Measurements from ENCODE around the gene PRAMEF1. TPM values are rescaled to one million over a fixed set of nuclear protein-coding genes. Genes with fewer than 3 reads are reported as not detected.

Gene PRAMEF1
- total RNA-seq, 2 donors from 2014 or later = not detected

DNA sequence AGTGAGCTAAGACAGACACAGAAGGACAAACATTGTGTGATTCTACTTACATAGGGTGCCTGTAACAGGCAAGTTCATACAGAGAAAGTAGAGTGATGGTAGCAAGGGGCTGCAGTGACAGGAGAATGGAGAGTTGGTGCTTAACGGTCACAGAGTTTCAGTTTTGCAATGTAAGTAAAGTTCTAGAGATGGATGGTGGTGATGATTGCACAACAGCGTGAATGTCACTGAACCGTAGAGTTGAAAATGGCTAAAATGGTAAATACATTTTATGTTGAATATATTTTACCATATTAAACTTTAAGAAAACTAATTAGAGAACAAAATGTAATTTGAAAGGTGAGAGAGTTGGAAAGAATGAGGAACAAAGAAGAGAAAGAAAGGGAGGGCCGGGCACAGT lies 36.5 kb upstream of the PRAMEF1 start:
- H3K27ac ChIP-seq = no peak overlapping the region
- WGBS = 81% methylated on average over 4 of the region's 4 CpGs
- H3K4me3 ChIP-seq = no peak overlapping the region
- no peak for DNase-seq (ENCODE audit: low spot score)
- intact Hi-C loops (cut with DNase I) = no loop called here
- no peaks in the 10 kb centered on the region for H3K27me3 ChIP-seq (replicated peaks; ENCODE audit: insufficient read depth)
- TF ChIP-seq POLR2AphosphoS5 (IDR thresholded peaks at IDR 0.05) (no peak), POLR2A (IDR thresholded peaks at IDR 0.05) (no peak)
- no peaks in the 10 kb centered on the region for H3K36me3 ChIP-seq
- no peaks in the 10 kb centered on the region for H3K9me3 ChIP-seq
- no peaks in the 10 kb centered on the region for H3K4me1 ChIP-seq (replicated peaks)

DNA sequence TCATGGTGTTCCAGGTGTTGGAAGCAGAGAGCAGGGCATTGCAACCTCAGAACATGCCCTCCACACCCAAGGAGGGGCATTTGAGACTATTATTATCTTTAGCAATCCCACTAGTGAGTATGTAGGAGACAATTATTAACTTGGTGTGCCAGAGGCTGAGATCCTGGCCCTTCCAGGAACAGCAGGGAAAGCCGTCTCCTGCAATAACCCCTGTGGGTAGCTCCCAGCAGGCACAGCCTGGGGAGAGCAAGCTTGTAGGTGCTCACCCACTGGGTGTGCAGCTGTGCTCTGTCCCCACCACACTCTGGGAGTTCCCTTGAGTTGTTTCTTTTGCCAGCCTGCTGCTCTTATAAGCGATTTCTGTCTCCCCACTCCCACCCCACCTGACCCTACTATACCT lies 34.9 kb upstream of the PRAMEF1 start:
- Histone ChIP-seq H3K9me3 (no peaks in the 10 kb centered on the region), H3K36me3 (no peaks in the 10 kb centered on the region), H3K27me3 (replicated peaks; ENCODE audit: insufficient read depth) (no peaks in the 10 kb centered on the region), H3K27ac (no peak overlapping the region), H3K4me3 (no peak overlapping the region), H3K4me1 (replicated peaks) (no peaks in the 10 kb centered on the region)
- DNase-seq (ENCODE audit: low spot score) = no peak
- no peak for TF ChIP-seq POLR2AphosphoS5 (IDR thresholded peaks at IDR 0.05)
- TF ChIP-seq, protein P1, sequence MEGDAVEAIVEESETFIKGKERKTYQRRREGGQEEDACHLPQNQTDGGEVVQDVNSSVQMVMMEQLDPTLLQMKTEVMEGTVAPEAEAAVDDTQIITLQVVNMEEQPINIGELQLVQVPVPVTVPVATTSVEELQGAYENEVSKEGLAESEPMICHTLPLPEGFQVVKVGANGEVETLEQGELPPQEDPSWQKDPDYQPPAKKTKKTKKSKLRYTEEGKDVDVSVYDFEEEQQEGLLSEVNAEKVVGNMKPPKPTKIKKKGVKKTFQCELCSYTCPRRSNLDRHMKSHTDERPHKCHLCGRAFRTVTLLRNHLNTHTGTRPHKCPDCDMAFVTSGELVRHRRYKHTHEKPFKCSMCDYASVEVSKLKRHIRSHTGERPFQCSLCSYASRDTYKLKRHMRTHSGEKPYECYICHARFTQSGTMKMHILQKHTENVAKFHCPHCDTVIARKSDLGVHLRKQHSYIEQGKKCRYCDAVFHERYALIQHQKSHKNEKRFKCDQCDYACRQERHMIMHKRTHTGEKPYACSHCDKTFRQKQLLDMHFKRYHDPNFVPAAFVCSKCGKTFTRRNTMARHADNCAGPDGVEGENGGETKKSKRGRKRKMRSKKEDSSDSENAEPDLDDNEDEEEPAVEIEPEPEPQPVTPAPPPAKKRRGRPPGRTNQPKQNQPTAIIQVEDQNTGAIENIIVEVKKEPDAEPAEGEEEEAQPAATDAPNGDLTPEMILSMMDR (IDR thresholded peaks at IDR 0.05) = no peak
- TF ChIP-seq POLR2A (IDR thresholded peaks at IDR 0.05) = no peak
- intact Hi-C loops (cut with DNase I) = no loop called here
- 57% methylated on average over 2 of the region's 2 CpGs for WGBS

DNA sequence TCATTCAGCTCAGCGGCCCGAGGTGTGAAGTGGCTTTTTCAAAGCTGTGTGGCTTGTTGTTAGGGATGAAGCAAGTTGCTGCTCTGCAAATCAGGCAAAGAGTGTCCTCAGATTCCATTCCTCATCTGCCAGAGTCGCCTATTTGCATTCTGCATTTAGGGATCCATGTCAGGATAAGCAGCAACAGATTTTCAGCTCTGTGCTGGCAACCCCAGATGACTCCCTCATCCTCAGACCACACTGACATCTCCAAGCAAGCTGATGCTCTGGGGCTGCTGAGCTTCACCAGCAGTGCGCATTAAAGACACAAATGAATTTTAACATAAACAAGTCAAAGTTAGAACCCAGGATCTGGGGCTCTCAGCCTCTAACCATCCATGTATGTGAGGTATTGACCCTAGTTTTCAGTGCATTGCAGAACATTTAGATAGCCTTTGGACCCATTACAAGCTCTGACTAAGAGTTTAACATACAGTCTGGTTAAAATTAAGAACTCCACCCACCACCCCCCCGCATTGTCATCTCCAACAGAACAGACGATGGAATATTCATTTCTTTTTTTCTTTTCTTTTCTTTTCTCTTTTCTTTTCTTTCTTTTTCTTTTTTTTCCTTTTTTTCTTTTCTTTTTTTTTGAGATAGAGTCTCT lies 34.3 kb upstream of the PRAMEF1 start:
- TF ChIP-seq, protein P1 (IDR thresholded peaks at IDR 0.05) = no peak
- TF ChIP-seq POLR2A (IDR thresholded peaks at IDR 0.05) (no peak), POLR2AphosphoS5 (IDR thresholded peaks at IDR 0.05) (no peak)
- no peak overlapping the region for H3K27ac ChIP-seq
- DNase-seq (ENCODE audit: low spot score) = no peak
- H3K9me3 ChIP-seq = no peaks in the 10 kb centered on the region
- no peaks in the 10 kb centered on the region for H3K27me3 ChIP-seq (replicated peaks; ENCODE audit: insufficient read depth)
- no peak overlapping the region for H3K4me3 ChIP-seq
- H3K36me3 ChIP-seq = no peaks in the 10 kb centered on the region
- WGBS = 79% methylated on average over 6 of the region's 6 CpGs
- no peaks in the 10 kb centered on the region for H3K4me1 ChIP-seq (replicated peaks)
- intact Hi-C loops (cut with DNase I) = no loop called here

DNA sequence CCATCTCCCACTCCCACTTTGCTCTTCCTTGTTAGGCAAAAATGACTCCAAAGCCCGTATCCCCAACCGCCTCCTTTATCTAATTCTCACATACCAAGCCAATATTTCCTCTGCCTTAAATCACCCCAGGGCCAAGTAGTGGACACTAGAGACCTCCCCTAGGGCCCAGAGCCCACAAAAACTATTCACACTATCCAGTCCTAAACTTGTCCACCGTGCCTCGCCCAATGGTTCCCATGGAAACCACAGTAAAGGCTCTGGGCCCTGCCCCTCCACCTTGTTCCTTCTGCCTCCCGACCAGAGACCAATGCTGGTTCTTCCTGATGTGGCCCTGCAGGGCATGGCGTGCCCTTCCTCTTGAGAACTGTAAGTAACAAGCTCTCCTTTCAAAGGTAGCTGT lies 33.4 kb upstream of the PRAMEF1 start:
- H3K4me3 ChIP-seq = no peak overlapping the region
- H3K36me3 ChIP-seq = no peaks in the 10 kb centered on the region
- intact Hi-C loops (cut with DNase I) = no loop called here
- WGBS = 73% methylated on average over 6 of the region's 6 CpGs
- no peaks in the 10 kb centered on the region for H3K4me1 ChIP-seq (replicated peaks)
- H3K9me3 ChIP-seq = no peaks in the 10 kb centered on the region
- TF ChIP-seq POLR2AphosphoS5 (IDR thresholded peaks at IDR 0.05) = no peak
- TF ChIP-seq, protein P1 (IDR thresholded peaks at IDR 0.05) = no peak
- no peaks in the 10 kb centered on the region for H3K27me3 ChIP-seq (replicated peaks; ENCODE audit: insufficient read depth)
- no peak overlapping the region for H3K27ac ChIP-seq
- no peak for DNase-seq (ENCODE audit: low spot score)

DNA sequence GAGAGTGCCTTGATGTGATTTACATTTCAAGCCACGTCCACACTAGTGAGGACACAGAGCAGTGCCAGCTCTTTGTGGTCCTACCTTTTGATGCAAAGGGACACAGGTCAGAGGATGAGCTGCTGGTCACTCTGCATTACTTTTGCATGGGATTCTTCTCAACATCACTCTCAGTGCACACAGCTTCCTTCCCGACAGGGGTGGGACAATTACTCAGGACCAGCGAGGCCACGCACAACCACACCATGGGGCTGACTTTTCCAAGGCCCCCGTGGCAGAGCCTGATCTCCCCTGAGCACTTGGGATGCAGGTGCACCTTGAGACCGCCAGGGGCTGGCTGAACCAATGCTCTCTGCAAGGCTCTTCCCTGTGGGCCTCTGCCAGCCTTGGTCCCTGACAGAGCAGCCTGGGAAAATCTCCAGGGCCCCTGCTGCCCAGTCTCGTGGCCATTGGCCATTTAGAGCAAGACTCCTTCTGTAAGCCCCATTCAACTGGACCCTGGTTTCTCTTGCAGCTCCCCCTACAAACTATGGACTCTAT lies 30.9 kb upstream of the PRAMEF1 start:
- no peaks in the 10 kb centered on the region for H3K4me1 ChIP-seq (replicated peaks)
- H3K4me3 ChIP-seq = no peak overlapping the region
- intact Hi-C loops (cut with DNase I) = no loop called here
- no peaks in the 10 kb centered on the region for H3K27me3 ChIP-seq (replicated peaks; ENCODE audit: insufficient read depth)
- H3K27ac ChIP-seq = no peak overlapping the region
- H3K9me3 ChIP-seq = no peaks in the 10 kb centered on the region
- WGBS = 71% methylated on average over 7 of the region's 7 CpGs
- no peak for DNase-seq (ENCODE audit: low spot score)
- no peaks in the 10 kb centered on the region for H3K36me3 ChIP-seq
- TF ChIP-seq POLR2A (IDR thresholded peaks at IDR 0.05) (no peak), POLR2AphosphoS5 (IDR thresholded peaks at IDR 0.05) (no peak)
- TF ChIP-seq, protein P1 (IDR thresholded peaks at IDR 0.05) = no peak
